Hepatocyte (in vitro differentiated cells): Measurements from ENCODE around the gene PLLP. TPM values are rescaled to one million over a fixed set of nuclear protein-coding genes. Genes with fewer than 3 reads are reported as not detected.

Experiments
- DNase-seq: peaks from one replicate; pipeline ENCODE4 v3.0.0-alpha.2; 2016; ENCODE audit warnings: low spot score
- H2AFZ ChIP-seq: fragments of 200-600 bp; sonication (generic); 2 replicates; pipeline ENCODE4 v1.6.0; 2016; ENCODE audit warnings: antibody characterized with exemption, mild to moderate bottlenecking
- H3K27ac ChIP-seq: fragments of 200-600 bp; sonication (generic); 2 replicates; pipeline ENCODE4 v1.5.1; 2016; ENCODE audit warnings: mild to moderate bottlenecking
- H3K27me3 ChIP-seq: fragments of 200-600 bp; sonication (generic); 2 replicates; pipeline ENCODE4 v1.6.1; 2016
- H3K36me3 ChIP-seq: fragments of 200-600 bp; sonication (generic); replicated peaks from 2 replicates; pipeline ENCODE4 v1.5.1; 2016; ENCODE audit warnings: low read depth; ENCODE audit not compliant: insufficient read depth
- H3K4me1 ChIP-seq: fragments of 200-600 bp; sonication (generic); 2 replicates; pipeline ENCODE4 v1.5.1; 2016; ENCODE audit warnings: mild to moderate bottlenecking, moderate library complexity; ENCODE audit not compliant: insufficient read depth
- H3K4me2 ChIP-seq: fragments of 200-600 bp; sonication (generic); 2 replicates; pipeline ENCODE4 v1.6.0; 2016
- H3K4me3 ChIP-seq: fragments of 200-600 bp; sonication (generic); 2 replicates; pipeline ENCODE4 v1.5.1; 2016; ENCODE audit warnings: mild to moderate bottlenecking
- H3K79me2 ChIP-seq: fragments of 200-600 bp; sonication (generic); 2 replicates; pipeline ENCODE4 v1.6.0; 2017; ENCODE audit warnings: mild to moderate bottlenecking
- H3K9me2 ChIP-seq: fragments of 200-600 bp; sonication (generic); replicated peaks from 2 replicates; pipeline ENCODE4 v1.6.0; 2017; ENCODE audit warnings: mild to moderate bottlenecking; ENCODE audit not compliant: insufficient read depth
- H3K9me3 ChIP-seq: fragments of 200-600 bp; sonication (generic); 2 replicates; pipeline ENCODE4 v1.5.1; 2016; ENCODE audit warnings: low read depth, mild to moderate bottlenecking
- H4K20me1 ChIP-seq: fragments of 200-600 bp; sonication (generic); 2 replicates; pipeline ENCODE4 v1.6.0; 2016; ENCODE audit warnings: mild to moderate bottlenecking; ENCODE audit not compliant: insufficient read depth, poor library complexity, severe bottlenecking
- EZH2 ChIP-seq: fragments of 200-600 bp; sonication (generic); IDR thresholded peaks from 2 replicates; pipeline ENCODE4 v1.6.1; 2016; ENCODE audit warnings: antibody characterized with exemption, mild to moderate bottlenecking, borderline replicate concordance
- EZH2phosphoT487 ChIP-seq: fragments of 200-600 bp; sonication (generic); IDR thresholded peaks from one replicate; pipeline ENCODE4 v1.6.1; 2018; ENCODE audit warnings: antibody characterized with exemption, mild to moderate bottlenecking, low read depth, moderate library complexity; ENCODE audit not compliant: unreplicated experiment, severe bottlenecking
- WGBS: methylation state at CpG from one replicate; pipeline ENCODE4 v1.1.6; 2016; ENCODE audit warnings: low lambda C conversion rate; ENCODE audit errors: missing lambda C conversion rate; 5-methylcytosine and 5-hydroxymethylcytosine counted together
- polyA plus RNA-seq: library from polyadenylated mRNA; unstranded; fragments of >200 nt; fragmentation: Nextera tagmentation; extraction: Ambion mirVana; gene quantifications from 2 replicates; pipeline ENCODE4 v1.2.1, GENCODE V29; 2016
- total RNA-seq: library from RNA; depleted of rRNA; stranded (reverse); fragments of >200 nt; gene quantifications from 2 replicates; pipeline ENCODE4 v1.2.3, GENCODE V29; 2014
- TF ChIP-seq, protein P1 (sequence below): fragments of 200-600 bp; sonication (generic); IDR thresholded peaks from 2 replicates; pipeline ENCODE4 v1.5.1; 2016; ENCODE audit warnings: antibody characterized with exemption, mild to moderate bottlenecking; ENCODE audit not compliant: poor library complexity

Gene PLLP
- total and polyA plus RNA-seq, 2 experiments from 2014 or later, result 38.7 to 42.3 TPM

GRCh38 chr16:57299009-57299718 lies 14.7 kb upstream of the PLLP start:
- Histone ChIP-seq H3K27ac (peak overlapping the region; percentile 79), H3K4me3 (peak overlapping the region; percentile 9), H3K36me3 (no peaks in the 10 kb centered on the region), H3K79me2 (no peaks in the 10 kb centered on the region), H3K9me2 (no peaks in the 10 kb centered on the region), H3K9me3 (no peaks in the 10 kb centered on the region), H4K20me1 (no peaks in the 10 kb centered on the region), H2AFZ (peak overlapping the region; percentile 37), H3K27me3 (no peaks in the 10 kb centered on the region), H3K4me2 (peak overlapping the region; percentile 69), H3K4me1 (peaks cover 8% of the 10 kb centered on the region)
- peak; percentile 89 for DNase-seq
- WGBS, result 21% methylated on average over 14 of the region's 14 CpGs
- TF ChIP-seq EZH2phosphoT487 (no peak), EZH2 (no peak)
- TF ChIP-seq, protein P1, sequence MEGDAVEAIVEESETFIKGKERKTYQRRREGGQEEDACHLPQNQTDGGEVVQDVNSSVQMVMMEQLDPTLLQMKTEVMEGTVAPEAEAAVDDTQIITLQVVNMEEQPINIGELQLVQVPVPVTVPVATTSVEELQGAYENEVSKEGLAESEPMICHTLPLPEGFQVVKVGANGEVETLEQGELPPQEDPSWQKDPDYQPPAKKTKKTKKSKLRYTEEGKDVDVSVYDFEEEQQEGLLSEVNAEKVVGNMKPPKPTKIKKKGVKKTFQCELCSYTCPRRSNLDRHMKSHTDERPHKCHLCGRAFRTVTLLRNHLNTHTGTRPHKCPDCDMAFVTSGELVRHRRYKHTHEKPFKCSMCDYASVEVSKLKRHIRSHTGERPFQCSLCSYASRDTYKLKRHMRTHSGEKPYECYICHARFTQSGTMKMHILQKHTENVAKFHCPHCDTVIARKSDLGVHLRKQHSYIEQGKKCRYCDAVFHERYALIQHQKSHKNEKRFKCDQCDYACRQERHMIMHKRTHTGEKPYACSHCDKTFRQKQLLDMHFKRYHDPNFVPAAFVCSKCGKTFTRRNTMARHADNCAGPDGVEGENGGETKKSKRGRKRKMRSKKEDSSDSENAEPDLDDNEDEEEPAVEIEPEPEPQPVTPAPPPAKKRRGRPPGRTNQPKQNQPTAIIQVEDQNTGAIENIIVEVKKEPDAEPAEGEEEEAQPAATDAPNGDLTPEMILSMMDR, result no peak

DNA sequence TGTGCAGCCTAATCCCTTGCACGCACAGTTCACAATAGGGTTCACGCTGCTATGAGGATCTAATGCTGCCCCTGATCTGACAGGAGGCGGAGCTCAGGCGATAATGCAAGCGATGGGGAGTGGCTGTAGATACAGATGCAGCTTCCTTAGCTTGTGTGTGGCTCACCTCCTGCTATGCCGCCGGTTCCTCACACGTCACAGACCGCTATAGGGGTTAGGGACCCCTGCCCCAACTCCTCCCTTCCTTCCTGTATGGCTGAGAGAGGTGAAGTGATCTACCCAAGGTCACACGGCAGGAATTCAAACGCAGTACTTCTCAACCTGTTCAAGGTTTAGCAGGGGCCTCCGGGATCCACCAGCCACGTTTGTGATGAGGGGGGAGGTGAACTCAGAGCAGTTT lies 13.4 kb upstream of the PLLP start:
- 70% methylated on average over 13 of the region's 13 CpGs for WGBS

DNA sequence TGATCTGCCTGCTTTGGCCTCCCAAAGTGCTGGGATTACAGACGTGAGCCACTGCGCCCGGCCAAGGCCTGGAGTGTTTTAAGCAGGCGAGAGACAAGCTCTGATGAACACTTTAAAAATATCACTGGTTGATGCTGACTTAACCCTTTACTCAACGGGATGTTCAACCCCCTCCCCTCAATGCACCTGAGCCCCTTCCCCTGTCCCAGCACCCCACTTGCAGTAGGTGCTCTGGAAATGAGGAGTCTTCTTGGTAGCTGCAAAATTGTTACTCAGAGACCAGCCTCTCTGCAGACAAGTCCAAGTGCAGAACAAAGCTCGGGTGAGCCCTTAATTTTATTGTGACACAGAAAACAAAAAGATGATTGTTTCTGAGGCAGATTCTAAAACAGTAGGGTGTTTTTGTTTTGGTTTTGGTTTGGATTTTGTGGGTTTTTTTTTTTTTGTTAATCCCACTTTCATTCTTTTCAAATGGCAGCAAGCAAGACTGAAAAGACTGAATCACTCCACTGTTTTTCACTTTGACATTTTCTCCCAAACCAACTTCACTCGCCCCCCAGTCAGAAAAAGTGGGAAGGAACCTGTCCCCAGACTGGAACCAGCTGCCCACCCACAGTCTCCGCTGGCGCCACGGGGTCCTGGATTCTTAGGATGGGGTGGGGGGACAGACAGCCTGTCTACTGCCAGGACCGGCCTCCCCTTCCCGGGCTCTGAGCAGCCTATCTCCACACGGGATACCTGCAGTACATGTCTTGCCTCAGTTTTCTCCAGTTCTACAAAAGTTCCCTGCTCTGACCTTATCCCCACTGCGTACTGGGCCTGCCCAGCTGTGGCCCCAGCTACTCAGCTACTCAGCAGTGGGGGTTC lies 5.2 kb upstream of the PLLP start:
- no peak overlapping the region for H2AFZ ChIP-seq
- H3K4me1 ChIP-seq, result no peaks in the 10 kb centered on the region
- H3K79me2 ChIP-seq, result no peaks in the 10 kb centered on the region
- H3K9me3 ChIP-seq, result no peaks in the 10 kb centered on the region
- H3K4me2 ChIP-seq, result no peak overlapping the region
- TF ChIP-seq EZH2, result no peak
- TF ChIP-seq EZH2phosphoT487, result no peak
- TF ChIP-seq, protein P1, result no peak
- no peak overlapping the region for H3K27ac ChIP-seq
- no peak overlapping the region for H3K4me3 ChIP-seq
- WGBS, result 73% methylated on average over 14 of the region's 14 CpGs
- no peaks in the 10 kb centered on the region for H3K36me3 ChIP-seq
- no peaks in the 10 kb centered on the region for H3K9me2 ChIP-seq
- H3K27me3 ChIP-seq, result peaks cover 3% of the 10 kb centered on the region
- DNase-seq, result no peak
- no peaks in the 10 kb centered on the region for H4K20me1 ChIP-seq

More for the DNA sequence above, 13.4 kb upstream of the PLLP start:
- Histone ChIP-seq H3K27me3 (no peaks in the 10 kb centered on the region), H3K4me2 (no peak overlapping the region), H3K27ac (no peak overlapping the region), H4K20me1 (no peaks in the 10 kb centered on the region), H3K4me1 (peaks cover 3% of the 10 kb centered on the region), H3K36me3 (no peaks in the 10 kb centered on the region), H3K9me2 (no peaks in the 10 kb centered on the region), H2AFZ (no peak overlapping the region), H3K79me2 (no peaks in the 10 kb centered on the region), H3K4me3 (no peak overlapping the region), H3K9me3 (no peaks in the 10 kb centered on the region)
- no peak for DNase-seq
- TF ChIP-seq EZH2 (no peak), EZH2phosphoT487 (no peak)
- TF ChIP-seq, protein P1, result no peak
